H1 (cell line): ENCODE data around the gene LKAAEAR1.

Experiments used
- CBX5 ChIP-seq: fragments of 300-800, 300-1000 bp; sonication (generic); IDR thresholded peaks from 2 replicates; pipeline ENCODE4 v1.7.1; 2016; ENCODE audit warnings: antibody characterized with exemption, low read length, low read depth
- CBX8 ChIP-seq: fragments of 300-800, 300-1000 bp; sonication (generic); IDR thresholded peaks from 2 replicates; pipeline ENCODE4 v1.7.1; 2016; ENCODE audit warnings: low read depth, low read length, borderline replicate concordance
- CTCF ChIP-seq, 3 experiments: IDR thresholded peaks; 1 replicate in 2 of 3; 2 replicates in 1 of 3; pipeline versions ENCODE4 v1.5.1 to v1.6.1; 2011; ENCODE audit warnings: low read length in 3 of 3, mild to moderate bottlenecking in 3 of 3, inconsistent platforms in 2 of 3, low read depth in 1 of 3, moderate library complexity in 1 of 3; ENCODE audit not compliant: insufficient read depth in 1 of 3; ENCODE audit errors: control extremely low read depth in 1 of 3
- EZH2 ChIP-seq: fragments of 200-600 bp; sonication (generic); IDR thresholded peaks from 2 replicates; pipeline ENCODE4 v1.7.1; 2012; ENCODE audit warnings: low read depth, mild to moderate bottlenecking, moderate library complexity, low read length, inconsistent platforms; ENCODE audit not compliant: severe bottlenecking
- GTF2F1 ChIP-seq: IDR thresholded peaks from 2 replicates; pipeline ENCODE4 v1.6.1; 2012; ENCODE audit warnings: low read depth, low read length, improper control_type of control experiment, borderline replicate concordance
- KDM1A ChIP-seq: fragments of 200-600, 300-600 bp; sonication (generic); IDR thresholded peaks from 2 replicates; pipeline ENCODE4 v1.7.1; 2016; ENCODE audit warnings: mild to moderate bottlenecking, low read length, borderline replicate concordance
- SP1 ChIP-seq: IDR thresholded peaks from 2 replicates; pipeline ENCODE4 v1.6.1; 2011; ENCODE audit warnings: low read depth, low read length
- TCF12 ChIP-seq: IDR thresholded peaks from 2 replicates; pipeline ENCODE4 v1.6.1; 2011; ENCODE audit warnings: low read depth, mild to moderate bottlenecking, low read length

GRCh38 chr20:64047046-64047389 is 37.2 kb downstream of the LKAAEAR1 start:
- no peak for TF ChIP-seq CTCF (IDR thresholded peaks at IDR 0.05; ENCODE audit: control extremely low read depth in 1 of 3, insufficient read depth in 1 of 3, low read depth in 1 of 3, low read length in 3 of 3)
- TF ChIP-seq CBX5, result no peak
- TF ChIP-seq CBX8, result no peak
- no peak for TF ChIP-seq SP1
- TF ChIP-seq GTF2F1, result no peak
- TF ChIP-seq KDM1A, result no peak
- TF ChIP-seq EZH2, result no peak
- no peak for TF ChIP-seq TCF12
